SK-N-SH (cell line): ENCODE measurements around the gene AFF3. TPM values are rescaled to one million over a fixed set of nuclear protein-coding genes. Genes with fewer than 3 reads are reported as not detected.

Experiments
- CTCF ChIA-PET: fragments of 300-600, 350-600 bp; formaldehyde crosslinking; extraction: SDS; loops from one replicate; lab custom pipeline; 2021; lab: Yijun Ruan, JAX
- POLR2A ChIA-PET: fragments of 350-600 bp; sonication (Branson Sonifier 250); formaldehyde crosslinking; extraction: SDS; loops from one replicate; lab custom pipeline; 2020; ENCODE audit warnings: antibody characterized with exemption, inconsistent platforms; lab: Yijun Ruan, JAX
- DNase-seq: peaks from one replicate; pipeline ENCODE4 v3.0.0; 2012
- H2AFZ ChIP-seq: fragments of 200-600 bp; sonication (generic); 2 replicates; pipeline ENCODE4 v1.8.1; 2016; ENCODE audit warnings: antibody characterized with exemption, mild to moderate bottlenecking, low read depth
- H3F3A ChIP-seq: fragments of 200-600 bp; sonication (generic); replicated peaks from 2 replicates; pipeline ENCODE3; 2016; ENCODE audit warnings: antibody characterized with exemption, mild to moderate bottlenecking; ENCODE audit not compliant: insufficient read depth
- H3K27ac ChIP-seq, 2 experiments: fragments of 200-500 bp in 1 of 2; fragments of 200-600 bp in 1 of 2; sonication (Bioruptor generic) in 1 of 2; sonication (generic), shearing (Covaris generic) in 1 of 2; 2 replicates each; pipeline versions ENCODE4 v1.5.1 to v1.6.1; 2014 to 2016; ENCODE audit warnings: low read depth in 2 of 2, inconsistent platforms in 1 of 2, low read length in 1 of 2, mild to moderate bottlenecking in 1 of 2, mixed read lengths in 1 of 2
- H3K27me3 ChIP-seq: fragments of 200-600 bp; sonication (generic), shearing (Covaris generic); 2 replicates; pipeline ENCODE4 v1.6.1; 2016; ENCODE audit warnings: mixed run types; ENCODE audit not compliant: insufficient read depth
- H3K36me3 ChIP-seq, 2 experiments: fragments of 200-500 bp in 1 of 2; fragments of 200-600 bp in 1 of 2; sonication (Bioruptor generic) in 1 of 2; sonication (generic) in 1 of 2; replicated peaks in 1 of 2; 2 replicates each; pipeline versions ENCODE3 to v1.5.1; 2014 to 2016; ENCODE audit warnings: low read length in 1 of 2, mild to moderate bottlenecking in 1 of 2; ENCODE audit not compliant: insufficient read depth in 2 of 2, control insufficient read depth in 1 of 2
- H3K4me1 ChIP-seq, 2 experiments: fragments of 200-500 bp in 1 of 2; fragments of 200-600 bp in 1 of 2; sonication (Bioruptor generic) in 1 of 2; sonication (generic), shearing (Covaris generic) in 1 of 2; 2 replicates each; pipeline versions ENCODE4 v1.5.1 to v1.6.1; 2014 to 2016; ENCODE audit warnings: low read depth in 1 of 2, low read length in 1 of 2, mixed run types in 1 of 2; ENCODE audit not compliant: insufficient read depth in 2 of 2, control insufficient read depth in 1 of 2
- H3K4me2 ChIP-seq: fragments of 200-600 bp; sonication (generic), shearing (Covaris generic); 2 replicates; pipeline ENCODE4 v1.6.1; 2017; ENCODE audit warnings: mixed run types
- H3K4me3 ChIP-seq, 2 experiments: fragments of 200-500 bp in 1 of 2; fragments of 200-600 bp in 1 of 2; sonication (Bioruptor generic) in 1 of 2; sonication (generic), shearing (Covaris generic) in 1 of 2; 2 replicates each; pipeline versions ENCODE4 v1.5.1 to v1.8.1; 2014 to 2016; ENCODE audit warnings: low read depth in 2 of 2, inconsistent platforms in 1 of 2, low read length in 1 of 2, mild to moderate bottlenecking in 1 of 2, mixed read lengths in 1 of 2, moderate library complexity in 1 of 2
- H3K79me2 ChIP-seq: fragments of 200-600 bp; sonication (generic); 2 replicates; pipeline ENCODE4 v1.8.1; 2017; ENCODE audit warnings: mild to moderate bottlenecking; ENCODE audit not compliant: insufficient read depth
- H3K9ac ChIP-seq: fragments of 200-600 bp; sonication (generic); 2 replicates; pipeline ENCODE4 v1.6.1; 2017; ENCODE audit warnings: mixed run types
- H3K9me2 ChIP-seq: fragments of 200-600 bp; sonication (generic); 2 replicates; pipeline ENCODE4 v1.6.1; 2017; ENCODE audit warnings: mixed run types
- H3K9me3 ChIP-seq: fragments of 200-600 bp; sonication (generic); 2 replicates; pipeline ENCODE4 v1.6.1; 2017; ENCODE audit warnings: mixed run types, mild to moderate bottlenecking, moderate library complexity
- H4K20me1 ChIP-seq: fragments of 200-600 bp; sonication (generic); 2 replicates; pipeline ENCODE4 v1.6.1; 2017; ENCODE audit warnings: mild to moderate bottlenecking, mixed run types; ENCODE audit not compliant: insufficient read depth
- CHD2 ChIP-seq: fragments of 150-350 bp; IDR thresholded peaks from 2 replicates; pipeline ENCODE4 v1.6.1; 2018; ENCODE audit warnings: low read length; ENCODE audit not compliant: partially characterized antibody
- ELF1 ChIP-seq: IDR thresholded peaks from 2 replicates; pipeline ENCODE4 v1.4.0; 2012
- FOSL2 ChIP-seq: IDR thresholded peaks from 2 replicates; pipeline ENCODE4 v1.4.0; 2012; ENCODE audit warnings: low read depth, mild to moderate bottlenecking, moderate library complexity, borderline replicate concordance
- GATA2 ChIP-seq: sonication (generic); formaldehyde crosslinking; IDR thresholded peaks from 2 replicates; pipeline ENCODE4 v1.5.0; 2020; ENCODE audit warnings: mild to moderate bottlenecking, missing genetic modification reagents
- IRF3 ChIP-seq: fragments of 150-350 bp; IDR thresholded peaks from 2 replicates; pipeline ENCODE4 v1.6.1; 2016; ENCODE audit warnings: mild to moderate bottlenecking, low read depth, low read length
- MEF2A ChIP-seq: IDR thresholded peaks from 2 replicates; pipeline ENCODE4 v1.4.0; 2012; ENCODE audit warnings: low read depth, borderline replicate concordance
- NRF1 ChIP-seq: IDR thresholded peaks from 2 replicates; pipeline ENCODE4 v1.6.1; 2012; ENCODE audit warnings: low read depth, mild to moderate bottlenecking, low read length
- REST ChIP-seq: IDR thresholded peaks from 2 replicates; pipeline ENCODE4 v1.6.1; 2012; ENCODE audit warnings: mild to moderate bottlenecking, low read depth, low read length, moderate library complexity
- RXRA ChIP-seq: IDR thresholded peaks from 2 replicates; pipeline ENCODE4 v1.4.0; 2012; ENCODE audit warnings: low read depth, mild to moderate bottlenecking, borderline replicate concordance
- SMC3 ChIP-seq: IDR thresholded peaks from 2 replicates; pipeline ENCODE4 v1.6.1; 2012; ENCODE audit warnings: low read depth, low read length, improper control_type of control experiment
- TAF1 ChIP-seq: IDR thresholded peaks from 2 replicates; pipeline ENCODE4 v1.6.1; 2012; ENCODE audit warnings: low read depth, mild to moderate bottlenecking, low read length, moderate library complexity, borderline replicate concordance
- TCF12 ChIP-seq: IDR thresholded peaks from 2 replicates; pipeline ENCODE4 v1.4.0; 2012
- TEAD4 ChIP-seq: IDR thresholded peaks from 2 replicates; pipeline ENCODE4 v1.4.0; 2012; ENCODE audit warnings: mild to moderate bottlenecking, borderline replicate concordance; ENCODE audit not compliant: insufficient read depth
- WGBS: methylation state at CpG from one replicate; pipeline ENCODE4 v1.1.6; 2017; ENCODE audit warnings: low lambda C conversion rate; 5-methylcytosine and 5-hydroxymethylcytosine counted together
- polyA plus RNA-seq, 3 experiments: library from polyadenylated mRNA; depleted of rRNA; stranded (reverse); fragments of >200 nt; gene quantifications; 2 replicates each; pipeline ENCODE4 v1.2.3, GENCODE V29; 2012
- TF ChIP-seq, protein P1 (sequence below): IDR thresholded peaks from 2 replicates; pipeline ENCODE4 v1.4.0; 2012; ENCODE audit warnings: low read depth, borderline replicate concordance

The AFF3 gene
- polyA plus RNA-seq, 1 of the 3 experiments (the other 2 are of a cell fraction), result 0.36 TPM

GRCh38 chr2:99899882-99900281 lies 242.5 kb downstream of the AFF3 start:
- ChIA-PET POLR2A (no interaction called here), CTCF (no interaction called here)
- no peak overlapping the region for H3K4me2 ChIP-seq
- no peaks in the 10 kb centered on the region for H3F3A ChIP-seq
- DNase-seq, result no peak
- H3K27me3 ChIP-seq, result no peaks in the 10 kb centered on the region
- H4K20me1 ChIP-seq, result no peaks in the 10 kb centered on the region
- 41% methylated on average over 3 of the region's 3 CpGs for WGBS
- no peaks in the 10 kb centered on the region for H3K9me2 ChIP-seq
- peaks cover 0 to 3% of the 10 kb centered on the region in 2 experiments; a peak in 2 of 4 replicates for H3K4me1 ChIP-seq
- H3K27ac ChIP-seq, result no peak overlapping the region
- no peaks in the 10 kb centered on the region for H3K9me3 ChIP-seq
- H3K36me3 ChIP-seq, result no peaks in the 10 kb centered on the region
- H3K79me2 ChIP-seq, result no peaks in the 10 kb centered on the region
- no peak overlapping the region for H3K9ac ChIP-seq
- no peak overlapping the region for H2AFZ ChIP-seq
- H3K4me3 ChIP-seq, result no peak overlapping the region
- TF ChIP-seq TCF12 (no peak), RXRA (no peak), CHD2 (no peak), GATA2 (CRISPR knock-in tag) (no peak), TAF1 (no peak), TEAD4 (no peak), MEF2A (no peak), SMC3 (no peak), IRF3 (no peak), ELF1 (no peak)

DNA sequence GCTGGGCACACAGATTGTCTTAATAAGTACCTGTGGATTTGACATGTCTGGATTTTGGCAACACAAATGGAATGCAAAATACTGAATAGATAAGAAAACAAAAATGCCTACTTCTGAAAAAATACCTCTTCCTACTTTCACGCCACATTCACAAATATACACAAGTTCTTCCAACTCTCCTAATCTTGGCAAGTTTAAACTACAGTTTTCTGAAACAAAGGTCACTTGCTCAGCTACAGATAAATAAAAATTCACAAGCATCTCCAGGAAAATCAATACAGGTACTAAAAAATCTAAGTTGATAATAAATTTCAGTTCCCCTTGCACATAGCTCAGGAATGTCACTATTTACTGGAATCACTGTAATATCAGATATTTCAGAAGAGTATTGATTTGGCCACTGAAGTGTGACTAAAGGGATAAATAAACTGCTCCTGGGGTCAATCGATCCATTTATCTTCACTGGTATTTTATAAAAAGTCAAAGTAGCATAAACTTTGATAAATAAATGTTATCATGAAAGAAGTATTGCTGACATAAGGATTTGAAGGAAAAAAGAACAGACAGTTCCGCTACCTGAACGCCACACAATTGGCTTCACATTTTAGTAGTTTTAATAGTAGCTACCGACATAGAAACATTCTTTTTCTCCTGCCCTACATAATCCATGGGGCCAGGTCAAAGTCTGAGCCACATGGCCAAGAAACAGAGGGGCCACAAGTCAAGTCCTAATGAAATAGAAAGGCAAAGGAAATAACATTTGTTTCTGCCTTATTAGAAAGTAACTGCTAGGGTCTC lies 243.1 kb downstream of the AFF3 start:
- DNase-seq, result no peak
- Histone ChIP-seq H3K79me2 (no peaks in the 10 kb centered on the region), H3K4me2 (no peak overlapping the region), H3K9ac (no peak overlapping the region), H2AFZ (no peak overlapping the region), H3K27ac (no peak overlapping the region), H4K20me1 (no peaks in the 10 kb centered on the region), H3K9me2 (no peaks in the 10 kb centered on the region), H3K4me1 (peaks cover 0 to 3% of the 10 kb centered on the region in 2 experiments; a peak in 2 of 4 replicates), H3K36me3 (no peaks in the 10 kb centered on the region), H3K4me3 (no peak overlapping the region), H3K27me3 (no peaks in the 10 kb centered on the region), H3K9me3 (no peaks in the 10 kb centered on the region), H3F3A (no peaks in the 10 kb centered on the region)
- ChIA-PET POLR2A (no interaction called here), CTCF (no interaction called here)
- WGBS, result 79% methylated on average over 5 of the region's 5 CpGs
- TF ChIP-seq FOSL2, result no peak
- TF ChIP-seq REST, result no peak
- no peak for TF ChIP-seq IRF3
- TF ChIP-seq, protein P1, sequence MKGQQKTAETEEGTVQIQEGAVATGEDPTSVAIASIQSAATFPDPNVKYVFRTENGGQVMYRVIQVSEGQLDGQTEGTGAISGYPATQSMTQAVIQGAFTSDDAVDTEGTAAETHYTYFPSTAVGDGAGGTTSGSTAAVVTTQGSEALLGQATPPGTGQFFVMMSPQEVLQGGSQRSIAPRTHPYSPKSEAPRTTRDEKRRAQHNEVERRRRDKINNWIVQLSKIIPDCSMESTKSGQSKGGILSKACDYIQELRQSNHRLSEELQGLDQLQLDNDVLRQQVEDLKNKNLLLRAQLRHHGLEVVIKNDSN, result no peak
- TF ChIP-seq NRF1, result no peak
